Stimulated activated CD4-positive, alpha-beta T cell treated with anti-CD3 and anti-CD28 coated beads, Interleukin-1b, Interleukin-23, amount 100 ng/mL, for 4 hours (primary cell): ENCODE results near the gene DNM2.

Source experiments
- DNase-seq, 2 donors: peaks; one replicate each; pipeline ENCODE4 v3.0.0-alpha.2; 2020; ENCODE audit warnings: low read depth in 2 of 2

Gene DNM2

GRCh38 chr19:10815969-10816644, 98.2 kb downstream of the DNM2 start:
- DNase-seq: no peak

GRCh38 chr19:10816691-10817090, 98.8 kb downstream of the DNM2 start:
- no peak for DNase-seq

- no peak for DNase-seq
These were observed 99.6 kb downstream of the DNM2 start for GRCh38 chr19:10817291-10818038.

- no peak for DNase-seq
These were observed 100.6 kb downstream of the DNM2 start for GRCh38 chr19:10818301-10819123.

- no peak for DNase-seq
These were observed 101.5 kb downstream of the DNM2 start for GRCh38 chr19:10819124-10820060.

GRCh38 chr19:10820173-10820572, 102.3 kb downstream of the DNM2 start:
- DNase-seq: no peak

- DNase-seq: no peak
These were observed 105.8 kb downstream of the DNM2 start for GRCh38 chr19:10823690-10824089.

- no peak for DNase-seq
These were observed 108.4 kb downstream of the DNM2 start for GRCh38 chr19:10826231-10826630.

- DNase-seq: no peak
These were observed 109.0 kb downstream of the DNM2 start for GRCh38 chr19:10826846-10827245.

GRCh38 chr19:10828981-10829821, 111.3 kb downstream of the DNM2 start:
- no peak for DNase-seq

GRCh38 chr19:10829967-10830366, 112.1 kb downstream of the DNM2 start:
- no peak for DNase-seq

GRCh38 chr19:10830370-10830769, 112.5 kb downstream of the DNM2 start:
- DNase-seq: no peak

- no peak for DNase-seq
These were observed 113.3 kb downstream of the DNM2 start for GRCh38 chr19:10830931-10831779.

- DNase-seq: no peak
These were observed 114.4 kb downstream of the DNM2 start for GRCh38 chr19:10831987-10832938.

- no peak for DNase-seq
These were observed 115.0 kb downstream of the DNM2 start for GRCh38 chr19:10832939-10833296.

- DNase-seq: no peak
These were observed 117.3 kb downstream of the DNM2 start for GRCh38 chr19:10835089-10835753.

GRCh38 chr19:10835754-10836478, 118.0 kb downstream of the DNM2 start, which contains the start of gene TMED1:
TSS of gene TMED1 (minus strand) at chr19:10836212. CDS start at chr19:10836191, 21 bp downstream.
- DNase-seq: peak; percentile 90
